SIG-M5 treated with dmso at 0.1 percent for 504 hours (cell line): Measurements from ENCODE around the gene ZNF143.
"Not testable (repeated sequence)": the region's sequence is repeated elsewhere in the genome, so short reads cannot be mapped to it uniquely, and the experiment has no call there.

Experiments
- DNase-seq: peaks from one replicate; lab custom pipeline; 2025; ENCODE audit not compliant: unreplicated experiment; lab: John Stamatoyannopoulos, UW

Gene ZNF143

DNA sequence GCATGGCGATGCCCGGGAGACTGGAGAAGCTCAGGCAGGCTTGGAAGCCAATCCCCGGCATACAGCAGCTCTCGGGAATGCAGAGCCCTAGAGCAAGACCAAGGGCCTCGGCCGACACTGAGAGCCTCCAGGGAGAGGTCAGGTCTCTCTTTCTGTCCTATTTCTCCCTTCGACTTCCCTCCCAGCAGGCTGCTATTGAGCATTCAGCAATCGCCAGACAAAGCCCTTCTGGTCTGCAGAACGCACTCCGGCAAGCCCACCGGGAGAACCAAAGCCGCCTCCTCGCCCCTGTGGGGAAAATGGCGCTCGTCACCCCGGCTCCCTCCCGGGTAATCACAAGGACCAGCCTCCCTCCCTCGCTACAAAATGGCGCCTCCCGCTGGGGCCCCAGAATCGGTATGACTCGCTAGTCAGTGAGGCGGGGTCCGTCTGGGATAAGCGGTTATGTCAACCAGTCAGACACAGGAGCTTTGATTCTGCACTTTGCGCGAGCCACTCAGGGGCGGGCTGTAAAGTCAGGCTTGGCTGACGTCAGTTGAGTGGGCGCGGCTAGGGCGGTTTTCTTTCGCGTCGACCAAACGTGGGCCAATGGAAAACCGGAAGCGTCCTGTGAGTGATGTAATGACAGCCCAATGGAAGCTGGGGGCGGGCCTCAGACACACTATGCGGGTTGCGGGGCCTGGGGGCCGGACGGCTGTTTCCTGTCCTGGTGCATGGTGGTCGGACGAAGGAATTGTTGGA is at the start of gene ZNF143:
Gene ZNF143, plus strand, starts transcription at position 691 of the 741 bp plus-strand sequence. CDS start 10,297 bp downstream, outside the sequence.
- DNase-seq, result peak; percentile 99

DNA sequence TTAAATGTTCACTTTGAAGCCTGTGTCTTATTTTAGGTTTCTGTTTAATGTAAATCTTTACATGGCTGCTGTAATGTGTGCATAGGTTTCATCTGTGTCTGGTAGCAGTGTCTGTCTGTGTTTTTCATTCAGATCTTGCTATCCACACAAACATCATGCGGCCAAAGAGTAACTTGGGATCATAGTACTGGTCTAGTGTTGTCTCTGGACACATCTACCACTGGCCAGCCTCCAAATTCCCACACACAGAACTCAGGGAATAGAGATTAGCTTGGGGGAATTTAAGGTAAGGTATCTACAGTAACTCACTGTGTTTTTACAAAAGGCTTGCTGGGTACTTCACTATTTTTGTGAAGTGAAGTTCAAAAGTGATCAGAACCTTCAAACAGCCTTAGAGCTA is 32.1 kb upstream of the ZNF143 start:
- DNase-seq, result no peak

DNA sequence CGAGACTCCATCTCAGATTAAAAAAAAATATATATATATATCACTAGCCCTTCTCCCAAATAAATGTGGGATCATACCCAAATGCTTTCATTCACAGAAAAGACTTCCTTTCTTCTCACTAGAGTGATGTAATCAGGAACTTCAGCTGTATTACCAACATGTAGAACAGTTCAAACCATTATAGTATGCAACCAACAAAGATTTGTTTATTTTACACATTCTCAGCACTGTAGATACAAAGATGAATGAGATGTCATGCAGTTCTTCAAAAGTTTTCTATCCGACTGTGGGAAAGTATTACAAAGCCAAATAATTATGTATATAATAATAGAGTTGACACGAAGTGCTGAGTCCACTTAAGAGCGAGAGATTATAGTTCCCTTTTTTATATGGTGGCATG is 22.2 kb upstream of the ZNF143 start:
- no peak for DNase-seq

DNA sequence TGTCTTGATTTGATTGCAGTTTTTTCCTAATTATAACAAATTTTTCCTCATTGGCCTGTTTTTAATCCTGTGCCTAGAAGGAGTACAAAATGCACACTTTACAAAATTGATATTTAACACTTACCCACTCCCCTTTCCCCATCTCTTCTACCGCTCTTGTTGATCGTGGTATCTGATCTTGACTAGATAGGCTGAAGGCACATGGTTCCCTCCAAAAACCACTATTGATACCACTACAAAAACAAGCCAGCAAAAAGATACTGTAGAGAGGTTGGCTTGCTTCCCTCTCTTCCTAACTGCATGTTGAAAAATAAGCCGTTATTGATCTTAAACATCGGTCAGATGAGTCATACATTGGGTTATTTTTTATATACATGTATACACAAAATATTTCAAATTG is 14.6 kb upstream of the ZNF143 start:
- DNase-seq, result no peak

DNA sequence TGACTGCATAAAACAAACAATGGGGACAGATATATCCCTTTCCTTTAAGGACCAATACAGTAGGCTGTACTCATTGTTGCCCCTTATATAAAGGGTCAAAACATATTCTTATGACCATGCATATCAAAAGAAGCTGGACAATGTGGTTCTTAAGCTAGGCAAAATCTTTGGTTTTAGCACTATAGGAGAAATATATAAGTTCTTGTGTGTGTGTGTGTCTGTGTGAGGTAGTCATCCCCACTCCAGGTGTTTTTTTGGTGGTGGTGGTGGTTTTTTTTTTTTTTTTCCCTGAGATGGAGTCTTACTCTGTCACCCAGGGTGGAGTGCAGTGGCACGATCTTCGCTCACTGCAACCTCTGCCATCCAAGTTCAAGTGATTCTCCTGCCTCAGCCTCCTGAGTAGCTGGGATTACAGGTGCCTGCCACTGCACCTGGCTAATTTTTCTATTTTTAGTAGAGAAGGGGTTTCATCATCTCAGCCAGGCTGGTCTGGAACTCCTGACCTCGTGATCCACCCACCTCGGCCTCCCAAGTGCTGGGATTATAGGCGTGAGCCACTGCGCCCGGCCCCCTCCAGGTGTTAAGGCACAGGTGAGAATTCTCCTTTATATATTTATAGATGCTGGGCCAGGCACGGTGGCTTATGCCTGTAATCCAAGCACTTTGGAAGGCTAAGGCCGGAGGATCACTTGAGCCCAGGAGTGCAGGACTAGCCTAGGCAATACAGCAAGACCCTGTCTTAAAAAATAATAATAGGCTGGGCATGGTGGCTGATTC is 12.0 kb upstream of the ZNF143 start:
- DNase-seq, result no peak

DNA sequence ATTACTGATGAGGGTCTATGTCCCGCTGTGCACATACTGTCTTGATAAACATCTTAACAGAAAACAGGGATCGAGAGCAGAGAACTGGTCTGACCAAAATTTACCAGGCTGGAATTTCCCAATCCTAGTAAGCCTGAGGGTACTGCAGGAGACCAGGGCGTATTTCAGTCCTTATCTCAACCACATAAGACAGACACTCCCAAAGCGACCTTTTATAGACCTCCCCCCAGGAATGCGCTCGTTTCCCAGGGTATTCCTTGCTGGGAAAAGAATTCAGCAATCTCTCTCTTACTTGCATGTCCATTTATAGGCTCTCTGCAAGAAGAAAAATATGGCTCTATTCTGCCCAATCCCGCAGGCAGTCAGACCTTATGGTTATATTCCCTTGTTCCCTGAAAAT is 8.8 kb upstream of the ZNF143 start:
- not testable (repeated sequence) for DNase-seq

DNA sequence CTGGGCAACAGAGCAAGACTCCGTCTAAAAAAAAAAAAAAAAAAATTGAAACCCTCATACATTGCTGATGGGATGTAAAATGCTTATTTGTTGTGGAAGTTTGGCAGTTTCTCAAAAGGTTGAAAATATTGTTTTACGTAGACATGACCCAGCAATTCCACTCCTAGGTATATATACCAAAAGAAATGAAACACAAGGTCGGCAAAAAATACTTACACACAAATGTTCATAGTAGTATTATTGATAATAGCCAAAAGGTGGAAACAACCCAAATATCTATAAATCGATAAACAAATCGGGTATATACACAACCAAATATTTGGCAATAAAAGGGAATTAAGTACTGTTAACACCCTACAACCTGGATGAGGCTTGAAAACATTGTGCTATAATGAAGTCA is 5.1 kb upstream of the ZNF143 start:
- no peak for DNase-seq

DNA sequence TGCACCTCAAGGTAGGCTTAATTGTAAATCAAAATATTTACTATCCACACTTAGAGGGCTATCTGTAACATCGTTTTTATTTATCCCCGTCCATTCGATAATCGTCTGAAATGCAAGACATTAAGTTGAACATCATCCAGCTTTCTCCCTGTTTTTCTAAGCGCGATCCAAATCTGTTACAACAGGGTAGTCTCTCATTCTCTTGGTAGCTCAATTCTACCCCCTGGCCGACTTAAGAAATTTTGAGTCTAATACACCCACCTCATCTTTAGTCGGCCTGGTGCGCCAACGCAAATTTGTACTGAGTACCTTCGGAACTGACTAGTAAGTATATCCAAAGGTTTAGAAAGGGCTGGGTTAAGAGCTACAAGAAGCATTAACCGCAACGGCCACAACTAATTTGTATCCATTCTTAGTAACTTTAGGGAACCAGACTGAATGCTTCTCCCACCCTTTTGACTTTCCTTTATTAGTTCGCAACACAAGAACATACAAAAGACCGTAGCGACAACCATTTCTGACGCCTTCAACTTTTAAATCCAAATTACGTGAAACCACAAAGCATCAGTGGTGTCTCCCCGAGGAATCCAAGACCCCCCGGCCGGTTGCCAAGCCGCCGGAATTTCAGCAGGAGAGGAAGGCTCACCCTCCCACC is 1.0 kb upstream of the ZNF143 start:
- peak; percentile 60 for DNase-seq

DNA sequence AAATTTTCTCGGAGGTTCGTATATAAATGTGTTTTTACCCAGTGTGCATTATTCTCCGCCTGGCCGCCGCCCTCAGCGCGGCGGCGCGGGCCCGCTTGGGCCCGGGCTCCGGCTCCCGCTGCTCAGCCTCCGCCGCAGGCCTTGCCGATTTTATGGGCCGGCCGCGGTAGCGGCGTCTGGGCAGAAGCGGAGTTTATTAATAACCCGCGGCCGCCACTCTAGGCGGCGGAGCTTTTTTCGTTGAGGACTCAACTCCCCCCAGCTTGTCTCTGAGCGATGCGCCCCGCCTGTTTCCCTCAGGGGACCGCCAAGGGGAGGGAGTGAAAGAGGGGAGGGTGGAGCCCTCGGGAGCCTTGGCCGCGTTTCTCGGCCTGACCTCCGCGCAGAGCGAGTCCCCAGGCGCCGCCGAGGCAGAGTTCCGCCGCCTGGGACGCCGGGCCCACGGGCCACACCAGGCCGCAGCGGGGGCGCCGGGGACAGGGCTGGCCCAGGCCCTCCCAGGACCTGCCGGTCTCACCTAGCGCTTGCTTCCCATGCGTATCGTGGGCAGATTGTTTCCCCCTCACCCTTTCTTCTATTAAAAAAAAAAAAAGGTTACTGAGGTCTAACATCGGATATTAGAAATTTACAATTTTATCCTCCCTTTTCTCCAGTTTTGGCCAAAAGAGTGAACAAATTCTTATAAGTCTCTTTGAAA is 399 bp downstream of the ZNF143 start:
- peak; percentile 77 for DNase-seq

DNA sequence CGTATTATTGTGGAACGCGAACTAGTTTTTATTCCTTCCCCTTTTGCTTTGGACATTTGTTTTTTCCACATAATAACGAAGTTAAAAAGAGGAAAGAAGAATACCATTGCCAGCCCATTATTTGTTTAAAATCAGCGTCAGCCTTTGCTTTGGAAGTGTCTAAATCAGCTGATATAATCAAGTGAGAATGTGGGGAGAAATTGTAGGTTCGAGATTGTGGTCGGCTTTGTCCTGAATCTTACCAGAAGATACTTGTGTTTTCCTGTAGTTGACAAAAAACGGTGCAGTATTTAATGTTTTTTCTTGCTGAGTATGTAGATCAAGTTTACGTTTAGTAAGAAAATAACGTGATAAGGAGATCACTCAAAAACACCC is 935 bp downstream of the ZNF143 start:
- peak; percentile 20 for DNase-seq

DNA sequence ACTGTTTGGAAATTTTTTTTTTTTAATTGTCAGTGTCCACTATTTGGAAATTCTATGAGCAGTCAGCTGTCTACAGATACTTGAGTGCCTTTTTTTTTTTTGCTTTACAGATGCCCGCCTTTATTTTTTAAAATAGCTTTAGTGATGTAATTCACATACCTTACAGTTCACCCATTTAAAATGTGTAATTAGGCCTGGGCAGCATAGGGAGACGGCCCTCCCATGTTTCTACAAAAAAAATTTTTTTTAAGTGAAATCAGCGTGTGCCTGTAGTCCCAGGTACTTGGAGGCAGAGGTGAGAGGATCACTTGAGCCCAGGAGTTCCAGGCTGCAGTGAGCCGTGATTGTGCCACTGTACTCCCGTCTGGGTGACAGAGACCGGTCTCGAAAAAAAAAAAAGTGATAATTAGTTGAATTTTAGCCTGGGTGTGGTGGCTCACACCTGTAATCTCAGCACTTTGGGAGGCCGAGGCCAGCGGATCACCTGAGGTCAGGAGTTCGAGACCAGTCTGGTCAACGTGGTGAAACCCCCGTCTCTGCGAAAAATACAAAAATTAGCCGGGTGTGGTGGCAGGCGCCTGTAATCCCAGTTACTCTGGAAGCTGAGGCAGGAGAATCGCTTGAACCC is 1.5 kb downstream of the ZNF143 start:
- DNase-seq, result no peak

DNA sequence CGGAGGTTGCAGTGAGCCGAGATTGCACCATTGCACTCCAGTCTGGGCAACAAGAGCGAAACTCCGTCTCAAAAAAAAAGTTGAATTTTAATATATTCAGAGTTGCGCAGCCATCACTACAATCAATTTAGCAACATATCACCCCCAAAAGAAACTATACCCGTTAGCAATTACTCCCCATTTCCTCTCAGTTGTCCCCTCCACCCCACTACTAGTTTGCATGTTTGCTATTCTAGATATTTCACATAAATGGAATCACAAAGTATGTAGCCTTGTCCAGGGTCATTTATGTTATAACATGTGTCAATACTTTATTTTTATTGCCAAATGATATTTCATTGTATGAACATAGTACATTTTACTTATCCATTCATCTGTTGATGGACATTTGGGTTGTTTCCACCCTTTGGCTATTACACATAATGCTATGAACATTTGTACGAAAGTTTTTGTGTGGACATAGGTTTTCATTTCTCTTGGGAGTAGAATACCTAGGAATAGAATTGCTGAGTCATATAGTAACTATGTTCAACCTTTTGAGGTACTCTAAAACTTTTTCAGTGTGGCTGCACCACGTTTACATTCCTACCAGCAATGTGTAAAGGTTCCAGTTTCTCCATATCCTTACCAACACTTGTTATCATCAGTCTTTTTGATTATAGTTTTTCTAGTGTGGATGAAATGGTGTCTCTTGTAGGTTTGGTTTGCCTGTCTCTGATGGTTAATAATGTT is 2.2 kb downstream of the ZNF143 start:
- no peak for DNase-seq

DNA sequence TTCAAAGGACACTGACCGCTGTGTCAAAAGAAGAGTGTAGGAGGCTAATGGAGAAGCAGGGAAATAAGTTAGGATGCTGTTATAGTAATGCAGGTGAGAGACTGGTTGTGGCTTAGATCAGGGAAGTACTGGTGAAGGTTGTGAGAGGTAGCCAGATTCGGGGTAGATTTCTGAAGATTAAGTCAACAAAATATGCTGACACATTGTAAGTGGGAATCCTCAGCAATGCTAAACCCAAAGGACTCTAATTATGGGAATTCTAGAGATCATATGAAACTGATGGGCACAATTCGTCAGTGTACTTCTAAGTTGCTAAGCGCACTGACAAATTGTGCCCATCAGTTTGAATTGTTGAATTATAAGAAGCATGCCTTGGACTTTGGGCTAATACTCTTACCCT is 10.0 kb downstream of the ZNF143 start:
- no peak for DNase-seq

DNA sequence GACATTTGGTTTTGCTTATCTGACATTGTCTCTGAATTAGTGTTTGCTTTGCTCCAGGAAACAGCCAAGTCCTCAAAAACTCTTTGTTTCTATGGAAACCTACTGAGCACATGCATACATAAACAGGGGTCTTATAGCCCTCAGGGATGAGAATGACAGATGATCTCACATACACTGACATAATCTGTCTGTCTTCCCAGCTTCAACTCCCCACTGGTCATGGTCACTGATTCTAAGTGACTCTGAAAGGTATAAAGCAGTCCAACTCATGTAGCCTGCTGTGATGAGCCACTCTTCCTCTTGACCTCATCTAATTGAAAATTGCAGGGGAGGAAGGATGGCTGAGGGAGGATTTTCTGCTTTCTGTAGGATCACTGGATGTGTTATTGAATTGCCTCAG is 12.6 kb downstream of the ZNF143 start:
- DNase-seq, result no peak

DNA sequence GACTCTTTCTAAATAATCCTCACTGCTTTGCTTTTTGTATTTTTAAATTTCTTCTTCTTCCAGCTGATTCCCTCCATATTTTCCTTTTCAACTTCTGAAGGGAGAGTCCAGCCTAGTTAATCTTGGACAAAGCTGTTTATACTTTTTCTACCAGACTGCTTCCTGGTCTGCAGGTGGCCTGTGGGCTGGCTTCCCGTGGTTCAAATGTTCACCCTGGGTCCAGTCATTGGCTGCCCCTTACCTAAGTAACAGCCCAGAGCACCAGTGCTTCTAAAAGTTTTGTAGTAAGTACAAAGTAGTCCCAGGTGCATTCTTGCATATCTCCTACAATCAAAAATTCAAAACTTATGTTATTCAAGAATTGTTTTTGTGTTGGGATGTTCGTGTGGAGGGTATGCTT is 19.1 kb downstream of the ZNF143 start:
- DNase-seq, result no peak

DNA sequence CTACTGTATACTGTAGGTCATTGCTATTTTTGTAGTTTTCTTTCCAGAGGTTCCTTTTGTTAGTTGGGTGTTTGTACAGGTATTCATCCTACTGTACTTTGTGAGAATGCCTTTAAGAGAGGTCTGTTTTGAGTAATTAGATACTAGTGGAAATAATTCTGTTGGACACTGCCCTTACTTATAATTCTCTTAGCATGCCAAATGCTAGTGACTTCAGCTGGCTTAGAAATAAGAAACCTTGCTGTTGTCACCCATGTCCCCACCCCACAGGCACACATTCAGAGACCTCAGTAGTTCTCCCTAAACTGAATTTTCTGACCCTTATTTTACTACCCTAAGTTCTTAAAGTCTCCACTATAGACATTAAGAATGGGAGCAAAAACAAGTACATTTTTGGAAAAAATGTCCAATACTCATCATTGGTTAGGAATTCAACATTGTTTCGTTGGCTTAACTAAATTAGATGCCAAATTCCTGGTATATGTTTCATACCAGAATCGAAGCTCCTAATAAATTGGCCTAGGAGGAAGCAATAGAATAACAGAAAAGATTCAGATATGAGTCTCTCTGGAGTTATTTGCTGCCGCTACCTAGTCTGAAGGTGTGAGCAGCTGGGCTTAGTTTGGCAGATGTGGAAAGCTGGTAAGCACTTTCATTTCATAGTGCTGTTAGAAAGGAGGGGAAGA is 28.4 kb downstream of the ZNF143 start:
- DNase-seq, result no peak

DNA sequence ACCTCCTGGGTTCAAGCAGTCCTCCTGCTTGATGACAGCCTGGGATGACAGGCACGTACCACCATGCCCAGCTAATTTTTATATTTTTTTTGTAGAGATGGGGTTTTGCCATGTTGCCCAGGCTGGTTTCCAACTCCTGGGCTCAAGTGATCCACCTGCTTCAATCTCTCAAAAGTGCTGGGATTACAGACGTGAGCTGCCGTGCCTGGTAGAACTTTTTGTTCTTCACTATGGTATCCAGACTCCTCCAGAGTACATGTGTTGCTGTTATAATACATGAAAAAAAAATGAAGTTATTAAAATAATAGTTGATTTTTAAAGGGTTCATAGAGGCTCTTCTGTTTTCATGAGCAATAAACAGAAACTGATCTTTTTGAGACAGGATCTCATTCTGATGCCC is 29.6 kb downstream of the ZNF143 start:
- no peak for DNase-seq

DNA sequence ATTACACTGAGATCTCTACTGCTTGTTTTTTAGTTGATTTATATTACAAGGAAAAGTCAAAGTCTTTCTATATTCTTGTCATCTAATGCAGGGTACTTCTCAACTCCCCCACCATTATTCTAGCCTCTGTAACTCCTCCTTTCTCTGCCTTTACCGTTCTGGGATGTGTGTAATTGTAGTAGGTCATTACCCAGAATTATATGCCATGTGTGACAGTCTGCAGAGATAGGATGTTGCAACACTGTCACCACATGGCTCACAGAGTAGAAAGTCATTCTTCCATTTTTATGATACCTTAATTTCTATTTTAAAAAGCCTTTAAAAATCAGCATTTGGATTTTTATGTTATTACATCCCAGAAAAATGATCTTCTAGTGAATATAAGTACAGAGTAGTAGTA is 32.7 kb downstream of the ZNF143 start:
- peak; percentile 39 for DNase-seq

DNA sequence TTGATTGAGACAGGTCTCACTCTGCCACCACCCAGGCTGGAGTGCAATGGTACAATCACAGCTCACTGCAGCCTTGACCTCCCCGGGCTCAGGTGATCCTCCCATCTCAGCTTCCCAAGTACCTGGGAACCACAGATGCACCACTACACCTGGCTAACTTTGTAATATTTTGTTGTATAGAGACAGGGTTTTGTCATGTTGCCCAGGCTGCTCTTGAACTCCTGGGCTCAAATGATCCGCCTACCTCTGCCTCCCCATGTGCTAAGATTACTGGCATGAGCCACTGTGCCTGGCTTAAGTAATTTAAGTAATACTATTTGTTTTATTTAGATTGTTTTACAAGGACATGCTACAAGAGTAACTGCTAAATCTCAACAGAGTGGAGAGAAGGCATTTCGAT is 33.5 kb downstream of the ZNF143 start:
- no peak for DNase-seq
